Kasumi-1 (cell line): Measurements from ENCODE around the gene TRAF2.

Source experiments
- DNase-seq, 2 experiments: peaks; one replicate each; lab custom pipeline; 2025; lab: John Stamatoyannopoulos, UW

TRAF2 gene

GRCh38 chr9:136847088-136847825, 39.1 kb upstream of the TRAF2 start:
- DNase-seq, result peak; percentile 67 to 76

- peak; percentile 77 to 83 for DNase-seq
These were observed 38.4 kb upstream of the TRAF2 start for GRCh38 chr9:136847826-136848392.

DNA sequence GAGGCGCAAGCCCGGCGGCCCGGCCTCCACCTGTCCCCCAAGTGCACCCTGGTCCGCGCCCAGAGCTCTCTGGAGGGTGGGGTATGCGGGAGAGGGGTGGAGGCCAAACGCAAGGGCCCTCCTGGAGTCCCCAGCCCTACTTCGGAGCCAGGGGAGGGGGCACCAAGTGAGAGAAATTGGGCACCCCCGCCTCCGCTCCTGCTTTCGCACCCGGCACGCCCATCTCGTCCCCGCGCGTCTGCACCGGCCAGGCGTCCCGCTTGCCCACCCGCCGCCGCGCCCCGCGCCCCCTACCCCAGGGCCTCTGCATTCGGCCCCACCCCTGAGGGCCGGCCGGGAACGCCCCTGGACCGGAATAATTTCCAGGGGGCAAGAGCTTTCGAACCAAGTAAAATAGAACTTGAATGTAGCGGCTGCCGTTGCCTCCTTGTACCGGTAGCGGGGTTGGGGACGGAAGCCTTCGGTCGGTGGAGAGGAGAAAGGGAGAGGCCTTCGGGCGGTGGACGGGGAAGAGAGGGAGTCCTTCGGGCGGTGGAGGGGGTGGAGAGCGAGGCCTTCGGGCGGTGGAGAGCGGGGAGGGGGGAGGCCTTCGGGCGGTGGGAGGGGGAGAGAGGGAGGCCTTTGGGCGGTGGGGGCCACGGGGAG, 37.8 kb upstream of the TRAF2 start:
- peak; percentile 58 to 63 for DNase-seq

DNA sequence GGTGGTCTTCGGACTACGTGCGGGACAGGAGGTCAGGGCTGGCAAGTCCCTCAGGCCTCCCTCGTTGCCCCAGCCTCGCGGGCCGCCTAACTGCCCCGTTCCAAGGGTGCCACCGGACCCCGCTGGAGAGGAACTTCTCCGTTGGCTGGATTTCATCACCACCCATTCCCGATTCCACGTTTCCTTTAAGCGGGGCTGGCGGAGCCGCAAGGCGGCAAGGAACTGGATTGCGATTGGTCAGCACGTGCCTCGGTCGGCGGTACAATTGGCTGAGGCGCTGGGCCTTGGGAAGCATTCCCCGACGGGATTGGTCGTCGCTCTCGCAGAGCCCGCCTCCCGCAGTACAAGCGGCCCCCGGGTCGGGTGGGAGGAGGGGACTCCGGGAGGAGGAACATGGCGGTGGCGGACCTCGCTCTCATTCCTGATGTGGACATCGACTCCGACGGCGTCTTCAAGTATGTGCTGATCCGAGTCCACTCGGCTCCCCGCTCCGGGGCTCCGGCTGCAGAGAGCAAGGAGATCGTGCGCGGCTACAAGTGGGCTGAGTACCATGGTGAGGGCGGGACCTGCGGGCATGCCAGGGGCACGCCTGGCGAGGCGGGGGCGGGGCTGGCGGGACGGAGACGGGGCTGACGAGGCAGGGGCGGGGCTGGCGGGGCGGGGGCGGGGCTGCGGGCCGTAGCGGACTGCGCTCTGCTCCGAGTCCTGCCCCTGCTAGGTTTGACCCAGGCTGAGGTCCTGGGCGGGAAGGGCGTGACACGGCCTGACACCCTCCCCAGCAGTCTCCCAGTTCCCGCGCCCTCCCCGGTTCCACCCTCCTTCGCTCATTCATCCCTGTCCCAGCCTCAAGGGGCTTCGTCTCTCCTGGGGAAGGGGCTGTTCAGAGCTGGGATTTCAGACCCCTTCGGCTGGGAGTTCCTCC, 37.0 kb upstream of the TRAF2 start, which contains the start of gene PHPT1:
PHPT1 (plus strand) TSS at position 372 of the 922 bp plus-strand sequence; CDS start at position 394, 22 bp downstream.
- peak; percentile 96 to 97 for DNase-seq

DNA sequence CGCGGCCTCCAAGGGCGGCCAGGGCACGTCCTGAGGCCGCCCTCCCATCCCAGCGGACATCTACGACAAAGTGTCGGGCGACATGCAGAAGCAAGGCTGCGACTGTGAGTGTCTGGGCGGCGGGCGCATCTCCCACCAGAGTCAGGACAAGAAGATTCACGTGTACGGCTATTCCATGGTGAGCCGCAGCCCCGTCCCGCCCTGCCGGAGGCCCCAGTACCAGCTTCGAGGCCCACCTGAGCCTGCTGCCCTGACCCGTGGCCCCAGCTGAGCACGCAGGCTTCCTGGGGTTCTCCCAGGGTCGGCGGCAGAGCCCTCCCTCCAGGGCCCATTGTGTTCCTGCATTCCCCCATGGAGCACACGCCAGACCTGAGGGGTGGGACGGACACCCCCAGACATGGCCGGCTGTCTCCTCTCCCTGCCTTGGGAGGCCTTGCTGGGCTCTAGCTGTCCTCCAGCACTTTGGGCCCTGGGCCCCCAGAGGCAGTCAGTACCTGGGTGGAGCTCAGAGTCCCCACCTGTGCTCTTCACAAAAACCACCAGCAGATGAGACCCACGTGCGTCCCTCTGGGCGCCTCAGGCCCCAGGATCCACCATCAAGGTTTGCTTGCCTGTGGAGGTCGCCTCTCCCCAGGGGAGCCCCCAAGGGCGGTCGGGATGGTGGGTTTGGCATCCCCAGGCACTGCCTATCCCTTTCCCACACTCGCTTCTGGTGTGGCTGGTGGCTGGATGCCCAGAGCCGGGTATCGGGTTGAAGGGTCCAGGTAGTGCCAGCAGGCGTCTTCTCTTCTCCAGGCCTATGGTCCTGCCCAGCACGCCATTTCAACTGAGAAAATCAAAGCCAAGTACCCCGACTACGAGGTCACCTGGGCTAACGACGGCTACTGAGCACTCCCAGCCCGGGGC, 36.1 kb upstream of the TRAF2 start:
- DNase-seq, result no peak

DNA sequence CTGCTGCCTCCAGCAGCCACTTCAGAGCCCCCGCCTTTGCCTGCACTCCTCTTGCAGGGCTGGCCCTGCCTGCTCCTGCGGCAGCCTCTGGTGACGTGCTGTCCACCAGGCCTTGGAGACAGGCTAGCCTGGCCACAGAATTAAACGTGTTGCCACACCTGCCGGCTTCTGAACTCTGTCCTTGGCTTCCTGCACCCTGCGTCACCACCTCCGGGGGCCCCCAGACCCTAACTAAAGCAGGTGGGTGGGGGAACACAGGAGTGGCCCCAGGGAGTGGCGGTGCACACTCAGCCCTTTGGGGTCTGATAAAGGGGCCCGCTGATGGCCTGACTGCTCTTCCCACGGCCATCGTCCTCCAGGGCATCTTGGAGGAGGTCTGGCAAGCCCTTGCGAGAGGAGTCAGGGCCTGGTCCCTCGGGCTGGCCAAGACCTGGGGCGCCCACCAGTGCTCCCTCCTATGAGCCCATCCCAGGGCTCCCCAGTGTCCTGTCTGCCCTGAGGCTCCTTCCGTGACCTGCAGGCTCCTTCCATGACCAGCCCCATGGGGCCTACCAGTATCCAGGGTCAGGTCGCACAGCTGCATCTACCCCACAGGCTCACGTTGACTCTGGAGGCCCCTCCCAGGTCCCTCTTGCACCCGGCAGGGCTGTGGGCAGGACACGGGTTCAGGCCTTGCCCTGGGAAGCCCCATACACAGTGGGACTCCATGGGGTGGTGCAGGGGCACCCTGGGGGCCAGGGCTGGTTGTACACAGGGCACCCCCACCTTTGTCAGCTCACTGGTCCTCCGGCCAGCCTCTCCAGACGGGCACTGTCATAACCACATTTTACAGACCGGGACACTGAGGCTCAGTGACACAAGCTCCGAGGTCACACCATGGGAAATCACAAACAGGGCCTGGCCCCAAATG, 35.2 kb upstream of the TRAF2 start:
- no peak for DNase-seq

GRCh38 chr9:136851941-136852663, 34.2 kb upstream of the TRAF2 start, which contains the start of gene MAMDC4:
TSS of gene MAMDC4 (plus strand) at chr9:136852346. CDS start at chr9:136852417, 71 bp downstream.
- DNase-seq, result no peak

- DNase-seq, result no peak
These were observed 33.4 kb upstream of the TRAF2 start for GRCh38 chr9:136852664-136853595.

- no peak for DNase-seq
These were observed 32.7 kb upstream of the TRAF2 start for GRCh38 chr9:136853596-136854112.

GRCh38 chr9:136854113-136854841, 32.0 kb upstream of the TRAF2 start:
- no peak for DNase-seq

- no peak for DNase-seq
These were observed 31.4 kb upstream of the TRAF2 start for GRCh38 chr9:136854842-136855460.

- no peak for DNase-seq
These were observed 30.7 kb upstream of the TRAF2 start for GRCh38 chr9:136855461-136856078.

- no peak for DNase-seq
These were observed 30.2 kb upstream of the TRAF2 start for GRCh38 chr9:136856079-136856476.

GRCh38 chr9:136856541-136857141, 29.7 kb upstream of the TRAF2 start:
- no peak for DNase-seq

- DNase-seq, result no peak
These were observed 29.1 kb upstream of the TRAF2 start for GRCh38 chr9:136857166-136857565.
